Measurements from ENCODE around the gene SARNP. TPM values are rescaled to one million over a fixed set of nuclear protein-coding genes. Genes with fewer than 3 reads are reported as not detected.
"Not testable (repeated sequence)": the region's sequence is repeated elsewhere in the genome, so short reads cannot be mapped to it uniquely, and the experiment has no call there.

The SARNP gene, protein sequence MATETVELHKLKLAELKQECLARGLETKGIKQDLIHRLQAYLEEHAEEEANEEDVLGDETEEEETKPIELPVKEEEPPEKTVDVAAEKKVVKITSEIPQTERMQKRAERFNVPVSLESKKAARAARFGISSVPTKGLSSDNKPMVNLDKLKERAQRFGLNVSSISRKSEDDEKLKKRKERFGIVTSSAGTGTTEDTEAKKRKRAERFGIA
- 99.1 and 119 TPM in 2 replicates for total RNA-seq (2014; rRNA removed; shearing (Covaris generic))

DNA sequence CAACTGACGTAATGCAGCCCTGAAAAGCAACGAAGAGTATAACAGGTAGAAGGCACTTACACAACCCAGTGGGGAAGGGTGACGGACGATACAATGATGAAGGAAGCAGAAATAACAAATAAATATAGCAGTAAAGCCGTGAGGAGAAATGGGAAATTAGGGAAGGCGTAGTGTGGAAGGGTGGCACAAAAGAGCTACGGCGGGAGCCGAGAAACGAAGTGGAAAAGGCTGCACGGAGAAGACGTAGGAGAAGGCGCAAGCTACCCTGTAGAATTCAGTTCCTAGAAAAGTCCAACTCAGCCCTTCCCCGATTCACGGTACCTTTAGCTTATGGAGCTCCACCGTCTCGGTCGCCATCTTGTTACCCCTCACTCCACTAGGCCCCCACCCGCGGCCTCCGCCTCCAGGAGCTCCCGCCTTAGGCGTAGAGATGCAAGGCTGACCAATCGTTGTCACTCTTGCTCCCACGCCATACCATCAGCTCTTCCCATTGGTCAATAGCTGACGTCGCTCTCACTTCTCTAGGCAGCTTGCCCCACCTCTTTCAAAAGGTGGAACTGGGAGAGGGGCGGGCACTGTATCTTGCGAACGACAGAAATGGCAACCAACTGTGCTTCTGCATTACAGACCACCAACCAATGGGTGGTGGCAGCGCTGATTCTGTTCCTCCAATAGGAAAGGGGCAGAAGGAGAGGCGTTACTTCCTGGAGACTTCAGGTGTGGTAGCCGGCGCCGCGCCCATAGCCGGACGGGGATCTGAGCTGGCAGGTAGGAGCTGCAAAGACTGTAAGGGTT, at the start of gene SARNP, which contains the start of gene ORMDL2:
TSS of gene SARNP (minus strand) at position 380 of the 795 bp plus-strand sequence. CDS start at position 357, 23 bp downstream.
TSS of gene ORMDL2 (plus strand) at position 697 of the 795 bp plus-strand sequence. CDS start 959 bp downstream, outside the sequence.
- Histone ChIP-seq H3K4me3 (ENCODE audit: insufficient read depth, low read depth, low read length) (peak within 1 kb of the TSS; percentile 88), H3K27me3 (ENCODE audit: control insufficient read depth, insufficient read depth, low read length) (no peaks in the 10 kb centered on the region), H3K36me3 (replicated peaks; ENCODE audit: control insufficient read depth, insufficient read depth, low read length) (peaks cover 27% of the 10 kb centered on the region)
- peak; percentile 95 for DNase-seq

GRCh38 chr12:55866454-55867004, 49.0 kb upstream of the SARNP start:
- not testable (repeated sequence) for H3K4me3 ChIP-seq (ENCODE audit: insufficient read depth, low read depth, low read length); H3K27me3 ChIP-seq (ENCODE audit: control insufficient read depth, insufficient read depth, low read length); H3K36me3 ChIP-seq (replicated peaks; ENCODE audit: control insufficient read depth, insufficient read depth, low read length); DNase-seq

DNA sequence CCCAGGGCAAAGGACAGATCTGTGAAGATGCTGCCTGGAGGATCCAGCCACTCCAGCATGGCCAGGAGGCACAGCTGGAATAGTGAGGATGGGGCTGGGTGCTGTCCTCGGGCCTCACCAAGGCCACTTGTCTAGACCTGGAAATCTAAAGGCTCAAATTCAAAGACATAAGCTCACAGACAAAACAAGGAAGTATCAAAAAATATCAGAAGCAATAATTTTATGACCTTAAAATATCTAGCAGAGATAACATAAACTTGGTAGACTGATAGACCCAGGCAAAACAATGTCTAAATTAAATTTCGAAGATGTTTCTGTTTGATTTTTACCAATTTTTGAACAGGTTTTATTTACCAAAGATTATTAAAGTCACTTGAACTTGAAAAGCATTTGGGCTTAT, 47.8 kb upstream of the SARNP start:
- no peak overlapping the region for H3K4me3 ChIP-seq (ENCODE audit: insufficient read depth, low read depth, low read length)
- no peaks in the 10 kb centered on the region for H3K27me3 ChIP-seq (ENCODE audit: control insufficient read depth, insufficient read depth, low read length)
- DNase-seq, result no peak
- H3K36me3 ChIP-seq (replicated peaks; ENCODE audit: control insufficient read depth, insufficient read depth, low read length), result no peaks in the 10 kb centered on the region

DNA sequence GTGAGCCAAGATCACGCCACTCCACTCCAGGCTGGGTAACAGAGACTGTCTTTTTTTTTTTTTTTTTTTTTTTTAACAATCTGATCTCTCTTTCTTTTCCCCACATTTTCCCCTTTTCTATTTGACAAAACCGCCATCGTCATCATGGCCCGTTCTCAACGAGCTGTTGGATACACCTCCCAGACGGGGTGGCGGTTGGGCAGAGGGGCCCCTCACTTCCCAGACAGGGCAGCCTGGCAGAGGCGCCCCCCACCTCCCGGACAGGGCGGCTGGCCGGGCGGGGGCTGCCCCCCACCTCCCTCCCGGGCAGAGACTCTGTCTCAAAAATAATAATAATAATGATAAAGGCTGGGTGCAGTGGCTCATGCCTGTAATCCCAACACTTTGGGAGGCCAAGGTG, 45.4 kb upstream of the SARNP start:
- not testable (repeated sequence) for H3K27me3 ChIP-seq (ENCODE audit: control insufficient read depth, insufficient read depth, low read length); DNase-seq; H3K36me3 ChIP-seq (replicated peaks; ENCODE audit: control insufficient read depth, insufficient read depth, low read length); H3K4me3 ChIP-seq (ENCODE audit: insufficient read depth, low read depth, low read length)

DNA sequence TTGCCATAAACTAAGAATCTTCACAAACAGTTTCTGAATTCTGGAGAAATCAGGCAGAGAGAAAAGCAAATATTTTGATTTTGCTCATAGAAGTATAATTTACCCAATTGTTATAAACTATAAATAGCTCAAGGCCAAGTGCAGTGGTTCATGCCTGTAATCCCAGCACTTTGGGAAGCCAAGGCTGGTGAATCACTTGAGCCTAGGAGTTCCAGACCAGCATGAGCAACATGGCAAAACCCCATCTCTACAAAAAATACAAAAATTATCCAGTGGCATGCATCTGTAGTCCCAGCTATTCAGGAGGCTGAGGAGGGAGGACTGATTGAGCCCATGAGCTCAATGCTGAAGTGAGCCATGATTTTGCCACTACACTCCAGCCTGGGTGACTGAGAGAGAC, 44.8 kb upstream of the SARNP start:
- H3K36me3 ChIP-seq (replicated peaks; ENCODE audit: control insufficient read depth, insufficient read depth, low read length), result no peaks in the 10 kb centered on the region
- H3K27me3 ChIP-seq (ENCODE audit: control insufficient read depth, insufficient read depth, low read length), result no peaks in the 10 kb centered on the region
- no peak for DNase-seq
- H3K4me3 ChIP-seq (ENCODE audit: insufficient read depth, low read depth, low read length), result no peak overlapping the region

DNA sequence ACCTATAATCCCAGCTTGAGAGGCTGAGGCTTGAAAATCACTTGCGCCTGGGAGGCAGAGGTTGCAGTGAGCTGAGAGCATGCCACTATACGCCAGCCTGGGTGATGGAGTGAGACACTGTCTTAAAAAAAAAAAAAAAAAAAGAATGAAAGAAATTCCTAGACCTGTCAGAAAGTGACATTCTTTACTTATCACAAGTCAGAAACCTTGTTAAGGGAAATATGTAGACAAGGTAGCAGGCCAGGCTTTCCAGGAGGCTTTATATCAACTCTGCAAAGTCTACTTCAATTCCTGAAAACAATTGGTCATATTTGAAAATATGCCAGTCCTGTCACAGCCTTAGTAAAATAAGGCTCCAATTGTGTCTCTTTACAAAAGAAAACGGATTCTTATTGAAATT, 44.3 kb upstream of the SARNP start:
- Histone ChIP-seq H3K27me3 (ENCODE audit: control insufficient read depth, insufficient read depth, low read length) (no peaks in the 10 kb centered on the region), H3K36me3 (replicated peaks; ENCODE audit: control insufficient read depth, insufficient read depth, low read length) (no peaks in the 10 kb centered on the region), H3K4me3 (ENCODE audit: insufficient read depth, low read depth, low read length) (no peak overlapping the region)
- no peak for DNase-seq

DNA sequence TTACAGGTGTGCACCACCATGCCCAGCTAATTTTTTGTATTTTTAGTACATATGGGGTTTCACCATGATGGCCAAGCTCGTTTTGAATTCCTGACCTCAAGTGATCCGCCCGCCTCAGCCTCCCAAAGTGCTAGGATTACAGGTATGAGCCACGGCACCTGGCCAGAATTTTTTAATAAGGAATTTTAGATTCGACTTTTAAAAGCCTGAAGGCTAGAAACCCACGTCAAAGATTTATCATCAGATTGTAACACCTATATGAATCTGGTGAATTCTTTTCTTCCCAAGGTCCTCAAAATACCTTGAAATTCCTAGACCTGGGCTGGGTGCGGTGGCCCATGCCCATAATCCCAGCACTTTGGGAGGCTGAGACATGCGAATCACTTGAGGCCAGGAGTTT, 43.9 kb upstream of the SARNP start:
- H3K4me3 ChIP-seq (ENCODE audit: insufficient read depth, low read depth, low read length), result no peak overlapping the region
- no peak for DNase-seq
- H3K36me3 ChIP-seq (replicated peaks; ENCODE audit: control insufficient read depth, insufficient read depth, low read length), result no peaks in the 10 kb centered on the region
- no peaks in the 10 kb centered on the region for H3K27me3 ChIP-seq (ENCODE audit: control insufficient read depth, insufficient read depth, low read length)

DNA sequence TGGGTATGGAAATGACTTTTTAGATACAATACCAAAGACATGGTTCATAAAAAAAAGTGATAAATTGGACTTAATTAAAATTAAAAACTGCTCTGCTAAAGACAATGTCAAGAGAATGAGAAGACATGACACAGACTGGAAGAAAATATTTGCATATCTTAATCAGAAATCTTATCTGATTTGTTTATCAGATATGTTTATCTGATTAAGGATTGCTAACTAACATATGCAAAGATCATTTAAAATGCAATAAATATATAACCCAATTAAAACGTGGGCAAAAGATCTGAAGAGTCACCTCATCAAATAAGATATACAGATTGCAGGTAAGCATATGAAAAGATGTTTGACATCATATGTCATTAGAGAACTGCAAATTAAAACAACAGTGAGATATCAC, 35.2 kb upstream of the SARNP start:
- H3K4me3 ChIP-seq (ENCODE audit: insufficient read depth, low read depth, low read length), result no peak overlapping the region
- H3K27me3 ChIP-seq (ENCODE audit: control insufficient read depth, insufficient read depth, low read length), result no peaks in the 10 kb centered on the region
- H3K36me3 ChIP-seq (replicated peaks; ENCODE audit: control insufficient read depth, insufficient read depth, low read length), result no peaks in the 10 kb centered on the region
- no peak for DNase-seq

- no peaks in the 10 kb centered on the region for H3K36me3 ChIP-seq (replicated peaks; ENCODE audit: control insufficient read depth, insufficient read depth, low read length)
- no peaks in the 10 kb centered on the region for H3K27me3 ChIP-seq (ENCODE audit: control insufficient read depth, insufficient read depth, low read length)
- no peak for DNase-seq
- no peak overlapping the region for H3K4me3 ChIP-seq (ENCODE audit: insufficient read depth, low read depth, low read length)
Observed at GRCh38 chr12:55850893-55851292, 33.4 kb upstream of the SARNP start.

DNA sequence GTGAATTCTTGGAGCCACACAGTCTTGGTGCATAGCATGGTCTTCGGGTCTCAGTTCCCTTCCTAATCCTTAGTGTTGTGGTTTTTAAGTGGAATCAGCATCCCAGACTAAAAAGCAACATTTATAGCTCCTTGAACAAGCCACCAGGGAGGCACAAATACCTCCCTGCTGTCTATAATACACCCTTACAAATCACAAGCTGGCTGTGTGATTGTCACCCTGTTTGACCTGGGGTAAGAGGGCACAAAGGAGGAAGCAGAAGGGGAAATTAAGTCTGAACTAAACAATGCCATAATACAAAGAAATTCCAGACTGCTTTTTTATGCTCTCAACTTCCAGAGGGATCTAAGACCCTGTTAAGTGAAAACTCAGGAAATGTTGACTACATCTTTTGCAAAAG, 32.9 kb upstream of the SARNP start:
- no peaks in the 10 kb centered on the region for H3K36me3 ChIP-seq (replicated peaks; ENCODE audit: control insufficient read depth, insufficient read depth, low read length)
- no peaks in the 10 kb centered on the region for H3K27me3 ChIP-seq (ENCODE audit: control insufficient read depth, insufficient read depth, low read length)
- no peak for DNase-seq
- H3K4me3 ChIP-seq (ENCODE audit: insufficient read depth, low read depth, low read length), result no peak overlapping the region

DNA sequence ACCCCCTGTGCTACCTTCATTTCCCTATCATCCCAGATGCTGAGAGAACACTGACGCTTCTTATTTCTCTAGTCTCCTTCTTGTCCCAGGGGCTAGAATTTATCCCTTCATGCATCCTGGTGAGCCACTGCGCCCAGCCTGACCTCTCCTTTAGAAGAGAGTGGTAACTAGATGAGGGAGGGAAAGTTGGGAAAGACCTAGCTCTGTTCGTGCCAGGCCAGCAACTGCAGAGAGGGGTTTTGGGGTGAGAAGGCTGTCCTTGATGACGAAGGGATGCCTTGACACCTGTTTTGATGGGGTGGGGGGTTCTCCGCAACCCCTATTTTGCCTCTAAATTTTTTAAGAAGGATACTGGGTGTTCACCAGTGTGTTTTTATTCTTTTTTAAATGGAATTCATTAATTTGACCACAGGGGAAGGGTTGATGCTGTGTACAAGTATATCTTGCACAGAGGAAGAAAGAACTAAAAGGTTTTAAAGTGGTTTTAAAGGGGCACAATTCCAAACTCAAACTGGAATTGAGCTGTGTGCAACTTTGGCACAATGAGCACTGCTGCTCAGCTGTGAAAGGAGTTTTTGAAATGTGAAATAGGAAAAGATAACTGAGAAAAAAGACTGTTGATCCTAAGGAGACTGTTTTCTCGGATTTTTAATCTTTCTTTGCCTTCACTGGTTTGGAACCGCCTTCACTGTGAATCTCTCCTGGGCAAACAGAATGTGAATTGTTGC, 32.3 kb upstream of the SARNP start:
- Histone ChIP-seq H3K4me3 (ENCODE audit: insufficient read depth, low read depth, low read length) (no peak overlapping the region), H3K27me3 (ENCODE audit: control insufficient read depth, insufficient read depth, low read length) (no peaks in the 10 kb centered on the region), H3K36me3 (replicated peaks; ENCODE audit: control insufficient read depth, insufficient read depth, low read length) (no peaks in the 10 kb centered on the region)
- no peak for DNase-seq

DNA sequence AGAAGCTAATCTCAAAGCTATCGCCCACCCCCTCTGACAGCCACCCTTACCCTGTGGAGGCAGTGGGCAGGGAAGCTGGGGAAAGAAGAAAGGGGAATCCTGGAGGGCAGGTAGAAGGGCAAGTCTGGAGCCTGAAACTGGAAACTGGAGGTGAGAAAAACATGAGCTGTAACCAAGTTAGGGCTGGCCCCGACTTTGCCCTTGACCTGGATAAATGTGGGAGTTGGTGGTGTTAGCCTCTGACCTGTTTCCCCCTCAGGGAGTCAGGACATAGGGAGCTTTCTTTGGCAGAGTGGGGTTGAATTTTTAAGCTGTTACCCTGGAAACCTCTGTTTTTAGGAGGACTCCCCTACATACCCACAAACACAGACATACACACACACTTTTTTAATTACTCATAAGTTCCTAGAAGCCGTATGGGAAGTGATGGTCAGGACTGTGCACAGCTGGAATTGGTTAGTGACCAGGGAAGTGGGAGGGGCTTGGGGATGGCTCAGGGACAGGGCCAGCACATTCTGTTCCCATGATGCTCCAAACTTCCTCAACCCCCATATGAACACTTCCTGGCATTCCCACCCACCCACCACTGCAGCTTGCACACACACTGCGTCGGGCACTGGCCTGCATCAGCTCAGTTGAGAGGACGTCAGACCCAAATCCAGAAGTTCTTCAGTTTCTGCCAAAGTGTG, 30.2 kb upstream of the SARNP start:
- Histone ChIP-seq H3K27me3 (ENCODE audit: control insufficient read depth, insufficient read depth, low read length) (no peaks in the 10 kb centered on the region), H3K4me3 (ENCODE audit: insufficient read depth, low read depth, low read length) (no peak overlapping the region), H3K36me3 (replicated peaks; ENCODE audit: control insufficient read depth, insufficient read depth, low read length) (no peaks in the 10 kb centered on the region)
- no peak for DNase-seq

DNA sequence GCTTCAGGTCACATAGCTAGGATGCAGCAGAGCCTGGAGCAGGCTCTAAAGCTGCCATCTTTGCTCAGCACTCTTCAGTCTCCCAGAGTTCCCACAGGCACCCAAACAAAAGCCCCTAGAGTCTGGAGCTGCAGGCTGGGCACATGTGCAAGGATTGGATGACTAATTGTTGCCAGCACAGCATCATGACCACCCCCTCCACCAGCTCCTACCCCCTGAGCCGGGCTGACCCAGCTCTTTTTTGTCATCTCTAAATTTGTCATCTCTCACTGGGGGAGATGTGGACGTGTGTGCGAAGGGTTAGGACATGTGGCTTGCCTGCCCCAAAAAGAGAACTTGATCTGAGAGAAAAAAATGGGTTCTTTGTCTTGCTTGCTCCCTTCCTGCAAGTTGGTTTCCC, 29.5 kb upstream of the SARNP start:
- Histone ChIP-seq H3K36me3 (replicated peaks; ENCODE audit: control insufficient read depth, insufficient read depth, low read length) (no peaks in the 10 kb centered on the region), H3K4me3 (ENCODE audit: insufficient read depth, low read depth, low read length) (no peak overlapping the region), H3K27me3 (ENCODE audit: control insufficient read depth, insufficient read depth, low read length) (no peaks in the 10 kb centered on the region)
- peak; percentile 2 for DNase-seq

GRCh38 chr12:55845785-55846496, 28.4 kb upstream of the SARNP start:
- Histone ChIP-seq H3K27me3 (ENCODE audit: control insufficient read depth, insufficient read depth, low read length) (no peaks in the 10 kb centered on the region), H3K4me3 (ENCODE audit: insufficient read depth, low read depth, low read length) (no peak overlapping the region), H3K36me3 (replicated peaks; ENCODE audit: control insufficient read depth, insufficient read depth, low read length) (no peaks in the 10 kb centered on the region)
- DNase-seq, result no peak

All from H7 (cell line).